HEK293T (cell line): ENCODE data around the gene ZSWIM5.
"Not testable (repeated sequence)": the region's sequence is repeated elsewhere in the genome, so short reads cannot be mapped to it uniquely, and the experiment has no call there.

ENCODE experiments used
- CTCF ChIA-PET: fragments of 350-600 bp; formaldehyde crosslinking; extraction: SDS; loops from one replicate; lab custom pipeline; 2021; ENCODE audit warnings: antibody characterized with exemption, inconsistent platforms; lab: Yijun Ruan, JAX
- POLR2A ChIA-PET: fragments of 350-600 bp; formaldehyde crosslinking; extraction: SDS; loops from one replicate; lab custom pipeline; 2020; ENCODE audit warnings: antibody characterized with exemption, inconsistent platforms; lab: Yijun Ruan, JAX
- DNase-seq: peaks from one replicate; pipeline ENCODE4 v3.0.0; 2012; ENCODE audit warnings: mixed read lengths; ENCODE audit errors: extremely low spot score
- ARNT ChIP-seq: fragments of 450-650 bp; IDR thresholded peaks from 2 replicates; pipeline ENCODE4 v1.6.1; 2017; ENCODE audit warnings: mild to moderate bottlenecking
- BHLHE40 ChIP-seq: fragments of 450-650 bp; IDR thresholded peaks from 2 replicates; pipeline ENCODE4 v1.6.1; 2016; ENCODE audit warnings: mild to moderate bottlenecking, moderate library complexity, borderline replicate concordance
- CTBP1 ChIP-seq: fragments of 450-650 bp; IDR thresholded peaks from 2 replicates; pipeline ENCODE4 v1.6.1; 2016; ENCODE audit warnings: borderline replicate concordance
- ELF4 ChIP-seq: fragments of 450-650 bp; IDR thresholded peaks from 2 replicates; pipeline ENCODE4 v1.6.1; 2017; ENCODE audit warnings: antibody characterized with exemption
- FOXA1 ChIP-seq: fragments of 450-650 bp; IDR thresholded peaks from 2 replicates; pipeline ENCODE4 v1.6.1; 2016; ENCODE audit warnings: mild to moderate bottlenecking
- FOXK2 ChIP-seq: fragments of 450-650 bp; IDR thresholded peaks from 2 replicates; pipeline ENCODE4 v1.6.1; 2016; ENCODE audit warnings: mild to moderate bottlenecking
- FOXM1 ChIP-seq: fragments of 450-650 bp; IDR thresholded peaks from 2 replicates; pipeline ENCODE4 v1.6.1; 2017; ENCODE audit warnings: mild to moderate bottlenecking, borderline replicate concordance
- HDGF ChIP-seq: fragments of 450-650 bp; IDR thresholded peaks from 2 replicates; pipeline ENCODE4 v1.6.1; 2017; ENCODE audit warnings: antibody characterized with exemption, borderline replicate concordance
- L3MBTL2 ChIP-seq: fragments of 450-650 bp; conservative IDR thresholded peaks from 2 replicates; pipeline ENCODE4 v1.6.1; 2016; ENCODE audit warnings: mild to moderate bottlenecking
- LEF1 ChIP-seq: fragments of 450-650 bp; IDR thresholded peaks from 2 replicates; pipeline ENCODE4 v1.6.1; 2017; ENCODE audit warnings: mild to moderate bottlenecking, borderline replicate concordance
- NFRKB ChIP-seq: fragments of 450-650 bp; IDR thresholded peaks from 2 replicates; pipeline ENCODE4 v1.6.1; 2016; ENCODE audit warnings: mild to moderate bottlenecking, moderate library complexity
- PKNOX1 ChIP-seq: fragments of 450-650 bp; IDR thresholded peaks from 2 replicates; pipeline ENCODE4 v1.6.1; 2016
- SP1 ChIP-seq: fragments of 450-650 bp; IDR thresholded peaks from 2 replicates; pipeline ENCODE4 v1.6.1; 2017
- SUZ12 ChIP-seq: fragments of 450-650 bp; IDR thresholded peaks from 2 replicates; pipeline ENCODE4 v1.6.1; 2016; ENCODE audit warnings: mild to moderate bottlenecking
- TARDBP ChIP-seq: fragments of 450-650 bp; IDR thresholded peaks from 2 replicates; pipeline ENCODE4 v1.6.1; 2016
- ZNF384 ChIP-seq: fragments of 450-650 bp; IDR thresholded peaks from 2 replicates; pipeline ENCODE4 v1.6.1; 2016

The ZSWIM5 gene

GRCh38 chr1:45117766-45118165, 88.6 kb downstream of the ZSWIM5 start:
- CTCF ChIA-PET: no interaction called here
- DNase-seq: no peak
- POLR2A ChIA-PET: no interaction called here
- TF ChIP-seq NFRKB: no peak

- no peak for DNase-seq
- ChIA-PET CTCF (no interaction called here), POLR2A (no interaction called here)
- no peak for TF ChIP-seq SUZ12
- no peak for TF ChIP-seq TARDBP
- no peak for TF ChIP-seq NFRKB
- no peak for TF ChIP-seq L3MBTL2
- TF ChIP-seq ELF4: no peak
- no peak for TF ChIP-seq ARNT
- TF ChIP-seq CTBP1: no peak
- TF ChIP-seq FOXM1: no peak
- TF ChIP-seq HDGF: no peak
Observed at GRCh38 chr1:45116820-45117219, 89.6 kb downstream of the ZSWIM5 start.

GRCh38 chr1:45116340-45116739, 90.1 kb downstream of the ZSWIM5 start:
- TF ChIP-seq LEF1 (no peak), TARDBP (no peak), PKNOX1 (no peak), HDGF (no peak), FOXK2 (no peak), NFRKB (no peak), SUZ12 (no peak), ARNT (no peak), FOXA1 (no peak), BHLHE40 (no peak), ZNF384 (no peak), ELF4 (no peak), L3MBTL2 (no peak), SP1 (no peak), FOXM1 (no peak), CTBP1 (no peak)
- POLR2A ChIA-PET: no interaction called here
- no peak for DNase-seq
- CTCF ChIA-PET: no interaction called here

GRCh38 chr1:45115198-45115597, 91.2 kb downstream of the ZSWIM5 start:
- POLR2A ChIA-PET, DNase-seq, CTCF ChIA-PET: not testable (repeated sequence)

- POLR2A ChIA-PET: no interaction called here
Observed at GRCh38 chr1:45112661-45113060, 93.7 kb downstream of the ZSWIM5 start.

GRCh38 chr1:45111239-45111638, 95.2 kb downstream of the ZSWIM5 start:
- ChIA-PET CTCF (no interaction called here), POLR2A (no interaction called here)
- TF ChIP-seq SP1: no peak
- TF ChIP-seq FOXA1: no peak
- no peak for TF ChIP-seq FOXK2
- TF ChIP-seq HDGF: no peak
- no peak for TF ChIP-seq CTBP1
- TF ChIP-seq L3MBTL2: no peak
- no peak for TF ChIP-seq PKNOX1
- no peak for TF ChIP-seq ZNF384
- no peak for TF ChIP-seq SUZ12
- no peak for TF ChIP-seq BHLHE40
- TF ChIP-seq TARDBP: no peak
- no peak for TF ChIP-seq NFRKB
- TF ChIP-seq ELF4: no peak
- no peak for TF ChIP-seq FOXM1
- TF ChIP-seq LEF1: no peak
- TF ChIP-seq ARNT: no peak
- no peak for DNase-seq

More at GRCh38 chr1:45112661-45113060, 93.7 kb downstream of the ZSWIM5 start:
- DNase-seq: no peak
- CTCF ChIA-PET: no interaction called here
- no peak for TF ChIP-seq PKNOX1
- TF ChIP-seq SP1: no peak
- TF ChIP-seq L3MBTL2: no peak
- TF ChIP-seq BHLHE40: no peak
- TF ChIP-seq CTBP1: no peak
- TF ChIP-seq ELF4: no peak
- TF ChIP-seq ARNT: no peak
- no peak for TF ChIP-seq FOXK2
- TF ChIP-seq SUZ12: no peak
- no peak for TF ChIP-seq NFRKB
- TF ChIP-seq HDGF: no peak
- no peak for TF ChIP-seq TARDBP

- TF ChIP-seq BHLHE40 (no peak), SP1 (no peak)
- ChIA-PET CTCF (no interaction called here), POLR2A (no interaction called here)
- DNase-seq: no peak
Observed at GRCh38 chr1:45107782-45108181, 98.6 kb downstream of the ZSWIM5 start.

- CTCF ChIA-PET: interaction anchor here (0.7 kb wide), 1 partner anchor 89 kb away, joined by 4 read pairs; no protein-coding TSS in a partner anchor
- POLR2A ChIA-PET, DNase-seq: not testable (repeated sequence)
Observed at GRCh38 chr1:45106864-45107263, 99.5 kb downstream of the ZSWIM5 start.

GRCh38 chr1:45106156-45106545, 100.3 kb downstream of the ZSWIM5 start:
- CTCF ChIA-PET, DNase-seq, POLR2A ChIA-PET: not testable (repeated sequence)

- DNase-seq, POLR2A ChIA-PET, CTCF ChIA-PET: not testable (repeated sequence)
Observed at GRCh38 chr1:45105486-45106155, 100.8 kb downstream of the ZSWIM5 start.
